H1 (cell line): Measurements from ENCODE around the gene IL2RA. TPM values are rescaled to one million over a fixed set of nuclear protein-coding genes. Genes with fewer than 3 reads are reported as not detected.

Experiments
- CTCF ChIA-PET: fragments of 300-600 bp; sonication (Branson Sonifier 250); formaldehyde crosslinking; loops from one replicate; lab custom pipeline; 2021; ENCODE audit not compliant: partially characterized antibody; lab: Charles Lee
- POLR2A ChIA-PET: fragments of 300-600 bp; sonication (Branson Sonifier 250); formaldehyde crosslinking; loops from one replicate; lab custom pipeline; 2021; ENCODE audit warnings: inconsistent platforms; ENCODE audit not compliant: partially characterized antibody; lab: Charles Lee
- DNase-seq, 2 experiments: peaks; one replicate each; pipeline versions ENCODE4 v3.0.0 to v3.0.0-alpha.2; 2010 to 2022; ENCODE audit warnings: low spot score in 2 of 2, low read depth in 1 of 2, mixed read lengths in 1 of 2
- FAIRE-seq: peaks from 2 replicates; lab custom pipeline; 2011; peaks lifted over from hg19 to GRCh38; lab: Jason Lieb, UNC
- H2AFZ ChIP-seq: 2 replicates; pipeline ENCODE4 v1.8.1; 2012; ENCODE audit warnings: low read length, inconsistent platforms
- H2AK5ac ChIP-seq: 2 replicates; pipeline ENCODE4 v1.6.1; 2013; ENCODE audit warnings: low read depth, low read length
- H2BK120ac ChIP-seq: replicated peaks from 2 replicates; pipeline ENCODE3; 2013; ENCODE audit warnings: low read depth, low read length, inconsistent platforms
- H2BK12ac ChIP-seq: 2 replicates; pipeline ENCODE4 v1.6.1; 2013; ENCODE audit warnings: low read depth, low read length
- H2BK15ac ChIP-seq: 2 replicates; pipeline ENCODE4 v1.6.1; 2013; ENCODE audit warnings: low read length
- H2BK20ac ChIP-seq: 2 replicates; pipeline ENCODE4 v1.6.1; 2013; ENCODE audit warnings: low read length
- H2BK5ac ChIP-seq: 2 replicates; pipeline ENCODE4 v1.6.1; 2013; ENCODE audit warnings: low read depth, low read length
- H3K14ac ChIP-seq: 2 replicates; pipeline ENCODE4 v1.6.1; 2013; ENCODE audit warnings: inconsistent platforms; ENCODE audit not compliant: insufficient read length
- H3K18ac ChIP-seq: 2 replicates; pipeline ENCODE4 v1.6.1; 2013; ENCODE audit warnings: low read length; ENCODE audit errors: extremely low read depth
- H3K23ac ChIP-seq: 2 replicates; pipeline ENCODE4 v1.6.1; 2013; ENCODE audit warnings: inconsistent platforms; ENCODE audit not compliant: insufficient read length
- H3K23me2 ChIP-seq: 2 replicates; pipeline ENCODE4 v1.6.1; 2013; ENCODE audit warnings: low read depth, low read length
- H3K27ac ChIP-seq: 2 replicates; pipeline ENCODE4 v1.6.1; 2011; ENCODE audit warnings: low read depth, low read length, inconsistent platforms
- H3K27me3 ChIP-seq, 4 experiments: replicated peaks in 1 of 4; 1 replicate in 1 of 4; 2 replicates in 3 of 4; pipeline versions ENCODE4 v1.6.1 to v1.8.1; 2011 to 2013; ENCODE audit warnings: low read length in 3 of 4, mild to moderate bottlenecking in 3 of 4, inconsistent platforms in 2 of 4, mixed read lengths in 2 of 4, moderate library complexity in 1 of 4; ENCODE audit not compliant: control insufficient read depth in 3 of 4, insufficient read depth in 3 of 4; ENCODE audit errors: extremely low read depth in 1 of 4
- H3K36me3 ChIP-seq, 4 experiments: 2 replicates each; pipeline versions ENCODE4 v1.6.1 to v1.8.1; 2011 to 2013; ENCODE audit warnings: mild to moderate bottlenecking in 4 of 4, low read length in 3 of 4, moderate library complexity in 2 of 4, control low read depth in 1 of 4, inconsistent platforms in 1 of 4; ENCODE audit not compliant: insufficient read depth in 4 of 4, control insufficient read depth in 2 of 4
- H3K4ac ChIP-seq: replicated peaks from 2 replicates; pipeline ENCODE3; 2013; ENCODE audit warnings: low read length, low read depth, mixed read lengths, inconsistent platforms; ENCODE audit not compliant: insufficient read length
- H3K4me1 ChIP-seq, 4 experiments: replicated peaks in 1 of 4; 1 replicate in 1 of 4; 2 replicates in 3 of 4; pipeline versions ENCODE4 v1.6.1 to v1.8.1; 2011 to 2013; ENCODE audit warnings: low read length in 3 of 4, inconsistent platforms in 2 of 4, mixed read lengths in 1 of 4; ENCODE audit not compliant: insufficient read depth in 4 of 4, control insufficient read depth in 3 of 4
- H3K4me2 ChIP-seq, 2 experiments: 2 replicates each; pipeline versions ENCODE4 v1.6.1 to v1.8.1; 2011 to 2013; ENCODE audit warnings: low read depth in 2 of 2, low read length in 2 of 2, control low read depth in 1 of 2, inconsistent platforms in 1 of 2, mild to moderate bottlenecking in 1 of 2; ENCODE audit not compliant: insufficient read depth in 1 of 2
- H3K4me3 ChIP-seq, 4 experiments: fragments of 200-600, 300-600 bp in 1 of 4; sonication (generic), shearing (Covaris generic), sonication (Bioruptor Twin) in 1 of 4; 2 replicates each; pipeline versions ENCODE4 v1.5.1 to v1.8.1; 2011 to 2016; ENCODE audit warnings: low read length in 4 of 4, low read depth in 3 of 4, control low read depth in 2 of 4, inconsistent platforms in 2 of 4, mild to moderate bottlenecking in 2 of 4, mixed read lengths in 1 of 4, moderate library complexity in 1 of 4; ENCODE audit not compliant: insufficient read depth in 2 of 4; ENCODE audit errors: extremely low read depth in 1 of 4
- H3K56ac ChIP-seq: replicated peaks from 2 replicates; pipeline ENCODE3; 2013; ENCODE audit warnings: low read depth, mild to moderate bottlenecking, mixed read lengths, low read length, inconsistent platforms; ENCODE audit not compliant: insufficient read length
- H3K79me1 ChIP-seq: 2 replicates; pipeline ENCODE4 v1.6.1; 2013; ENCODE audit warnings: low read depth, low read length, control low read depth
- H3K79me2 ChIP-seq, 2 experiments: 2 replicates each; pipeline versions ENCODE4 v1.6.1 to v1.8.1; 2012 to 2013; ENCODE audit warnings: low read length in 2 of 2, mild to moderate bottlenecking in 2 of 2, inconsistent platforms in 1 of 2; ENCODE audit not compliant: insufficient read depth in 2 of 2, control insufficient read depth in 1 of 2
- H3K9ac ChIP-seq, 4 experiments: replicated peaks in 1 of 4; 1 replicate in 1 of 4; 2 replicates in 3 of 4; pipeline versions ENCODE4 v1.6.1 to v1.8.1; 2011 to 2013; ENCODE audit warnings: low read depth in 3 of 4, low read length in 3 of 4, control low read depth in 2 of 4, mild to moderate bottlenecking in 2 of 4, moderate library complexity in 2 of 4, inconsistent platforms in 1 of 4; ENCODE audit errors: extremely low read depth in 1 of 4
- H3K9me3 ChIP-seq, 2 experiments: 2 replicates each; pipeline versions ENCODE4 v1.6.1 to v1.8.1; 2012 to 2013; ENCODE audit warnings: mild to moderate bottlenecking in 2 of 2, moderate library complexity in 2 of 2, control low read depth in 1 of 2, inconsistent platforms in 1 of 2, low read depth in 1 of 2, low read length in 1 of 2, mixed read lengths in 1 of 2; ENCODE audit not compliant: insufficient read depth in 2 of 2
- H4K20me1 ChIP-seq, 2 experiments: replicated peaks in 1 of 2; 2 replicates each; pipeline versions ENCODE3 to v1.8.1; 2011 to 2013; ENCODE audit warnings: inconsistent platforms in 2 of 2, low read length in 2 of 2, mild to moderate bottlenecking in 1 of 2; ENCODE audit not compliant: insufficient read depth in 2 of 2, control insufficient read depth in 1 of 2
- H4K5ac ChIP-seq: 2 replicates; pipeline ENCODE4 v1.6.1; 2013; ENCODE audit warnings: low read length, low read depth, mixed read lengths, inconsistent platforms; ENCODE audit not compliant: insufficient read length
- H4K8ac ChIP-seq: 2 replicates; pipeline ENCODE4 v1.8.0; 2013; ENCODE audit warnings: mild to moderate bottlenecking, moderate library complexity, low read length, inconsistent platforms; ENCODE audit not compliant: insufficient read depth; ENCODE audit errors: extremely low read depth
- H4K91ac ChIP-seq: replicated peaks from 2 replicates; pipeline ENCODE3; 2013; ENCODE audit warnings: low read length, mixed read lengths, inconsistent platforms; ENCODE audit not compliant: insufficient read length
- CHD1 ChIP-seq: IDR thresholded peaks from 2 replicates; pipeline ENCODE4 v1.6.1; 2012; ENCODE audit warnings: low read depth, low read length, improper control_type of control experiment
- EGR1 ChIP-seq: IDR thresholded peaks from 2 replicates; pipeline ENCODE4 v1.6.1; 2011; ENCODE audit warnings: low read depth, low read length, borderline replicate concordance
- EP300 ChIP-seq, 2 experiments: IDR thresholded peaks; 1 replicate in 1 of 2; 2 replicates in 1 of 2; pipeline ENCODE4 v1.6.1; 2011 to 2012; ENCODE audit warnings: low read depth in 2 of 2, low read length in 2 of 2, mild to moderate bottlenecking in 2 of 2, borderline replicate concordance in 1 of 2, inconsistent platforms in 1 of 2, moderate library complexity in 1 of 2
- EZH2 ChIP-seq: fragments of 200-600 bp; sonication (generic); IDR thresholded peaks from 2 replicates; pipeline ENCODE4 v1.7.1; 2012; ENCODE audit warnings: low read depth, mild to moderate bottlenecking, moderate library complexity, low read length, inconsistent platforms; ENCODE audit not compliant: severe bottlenecking
- HDAC6 ChIP-seq: IDR thresholded peaks from one replicate; pipeline ENCODE4 v1.7.1; 2012; ENCODE audit warnings: low read depth, mild to moderate bottlenecking, inconsistent platforms, low read length, moderate library complexity
- NRF1 ChIP-seq: IDR thresholded peaks from 2 replicates; pipeline ENCODE4 v1.6.1; 2011; ENCODE audit warnings: mild to moderate bottlenecking, low read depth, low read length, improper control_type of control experiment
- POLR2A ChIP-seq, 2 experiments: IDR thresholded peaks; 1 replicate in 1 of 2; 2 replicates in 1 of 2; pipeline ENCODE4 v1.6.1; 2011; ENCODE audit warnings: low read depth in 2 of 2, low read length in 2 of 2, mild to moderate bottlenecking in 2 of 2; ENCODE audit errors: control extremely low read depth in 1 of 2
- SP1 ChIP-seq: IDR thresholded peaks from 2 replicates; pipeline ENCODE4 v1.6.1; 2011; ENCODE audit warnings: low read depth, low read length
- WGBS, 2 experiments: shearing (Covaris generic) in 1 of 2; methylation state at CpG; one replicate each; pipeline versions ENCODE4 v1.1.6 to v1.1.7; 2013 to 2015; ENCODE audit warnings: low lambda C conversion rate in 2 of 2, mixed read lengths in 2 of 2, inconsistent platforms in 1 of 2, low coverage in 1 of 2, missing lambda C conversion rate in 1 of 2; ENCODE audit not compliant: insufficient replicate concordance in 2 of 2, insufficient coverage in 1 of 2, insufficient read length in 1 of 2; ENCODE audit errors: extremely low coverage in 1 of 2, missing lambda C conversion rate in 1 of 2; 5-methylcytosine and 5-hydroxymethylcytosine counted together
- polyA plus RNA-seq, 7 experiments: library from polyadenylated mRNA; depleted of rRNA in 3 of 7; stranded (reverse) in 5 of 7; unstranded in 2 of 7; fragments of >200 nt in 5 of 7; fragments of 200-250 nt in 2 of 7; gene quantifications; 1 replicate in 5 of 7; 2 replicates in 1 of 7; 4 replicates in 1 of 7; pipeline versions ENCODE4 v1.2.1 to v1.2.3, GENCODE V29; 2011 to 2013; ENCODE audit warnings: missing spikeins in 2 of 7, mixed read lengths in 2 of 7
- total RNA-seq: library from RNA; stranded (reverse); fragmentation: NEBNext Ultra II Directional; extraction: Animal tissue kit (Norgen Biotek cat#: 25700); gene quantifications from 2 replicates; pipeline ENCODE4 v1.2.1, GENCODE V29; 2021
- TF ChIP-seq, protein P1 (sequence below), 3 experiments: IDR thresholded peaks; 1 replicate in 2 of 3; 2 replicates in 1 of 3; pipeline versions ENCODE4 v1.5.1 to v1.6.1; 2011; ENCODE audit warnings: low read length in 3 of 3, mild to moderate bottlenecking in 3 of 3, inconsistent platforms in 2 of 3, low read depth in 1 of 3, moderate library complexity in 1 of 3; ENCODE audit not compliant: insufficient read depth in 1 of 3; ENCODE audit errors: control extremely low read depth in 1 of 3

The IL2RA gene
- total and polyA plus RNA-seq, 2 of the 8 experiments (the other 6 are each of a cell fraction or from before 2014, with no cell fraction given), result not detected

DNA sequence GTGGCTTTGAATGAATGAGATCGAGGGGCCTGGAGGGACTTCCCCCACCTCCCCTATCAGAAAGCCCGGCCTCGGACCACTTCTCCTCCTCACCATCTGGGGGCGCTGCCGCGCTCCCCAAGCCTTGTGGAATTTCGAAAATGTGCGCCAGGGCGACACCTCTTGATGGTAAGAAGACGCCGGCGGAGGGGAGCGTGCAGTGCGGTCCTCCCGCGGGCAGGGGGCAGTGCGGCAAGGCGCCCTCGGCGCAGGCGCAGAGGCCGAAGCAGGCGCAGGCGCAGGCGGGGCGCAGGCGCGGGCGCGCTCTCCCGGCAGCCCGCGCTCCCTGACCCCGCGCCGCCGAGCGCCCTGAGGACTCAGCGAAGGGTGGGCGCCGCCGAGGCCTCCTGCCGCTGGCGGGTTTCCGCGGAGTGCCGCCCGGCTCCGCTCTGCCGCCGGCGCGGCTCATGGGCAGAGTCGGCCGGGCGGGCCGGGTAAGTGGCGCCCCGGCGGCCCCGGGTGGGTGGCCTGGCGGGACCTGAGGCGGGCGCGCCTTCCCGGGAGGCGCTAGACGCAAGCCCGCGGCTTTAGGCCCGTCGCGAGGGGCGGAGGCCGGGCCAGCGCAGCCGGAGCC lies 26.7 kb upstream of the IL2RA start, which contains the start of gene RBM17:
Gene RBM17 (plus strand): TSS at position 314 of the 613 bp plus-strand sequence. CDS start 8,032 bp downstream, outside the sequence.
- H3K23me2 ChIP-seq, result peaks cover 6% of the 10 kb centered on the region; the same call in 1 of the 2 replicates
- no peaks in the 10 kb centered on the region for H3K36me3 ChIP-seq
- H3K27me3 ChIP-seq, result no peaks in the 10 kb centered on the region
- H2BK15ac ChIP-seq, result peak within 1 kb of the TSS; percentile 95; the same call in 1 of the 2 replicates
- H3K23ac ChIP-seq, result no peak within 1 kb of the TSS
- DNase-seq (peak; percentile 95 to 100), FAIRE-seq (peak; percentile 60)
- H3K4ac ChIP-seq, result no peak within 1 kb of the TSS
- peak within 1 kb of the TSS; percentile 81 to 98 (median 89) for H3K9ac ChIP-seq
- peaks cover 30 to 46% of the 10 kb centered on the region in 2 experiments for H3K79me2 ChIP-seq
- no peak within 1 kb of the TSS for H4K91ac ChIP-seq
- H3K4me3 ChIP-seq, result peak within 1 kb of the TSS; percentile 88 to 94 (median 92)
- H3K4me1 ChIP-seq, result peaks cover 0 to 12% (median 7%) of the 10 kb centered on the region in 4 experiments; a peak in 4 of 7 replicates
- H3K9me3 ChIP-seq, result no peaks in the 10 kb centered on the region
- no peak within 1 kb of the TSS for H2BK12ac ChIP-seq
- H3K56ac ChIP-seq, result no peak within 1 kb of the TSS
- H3K27ac ChIP-seq, result peak within 1 kb of the TSS; percentile 74; the same call in 1 of the 2 replicates
- H3K14ac ChIP-seq, result no peak within 1 kb of the TSS
- CTCF ChIA-PET, result interaction anchor here (1.6 to 3.9 kb wide), 3 partner anchors 62 to 303 kb away, joined by 5 to 19 read pairs (median 6); no protein-coding TSS in a partner anchor
- no peak within 1 kb of the TSS for H2BK120ac ChIP-seq
- H2BK20ac ChIP-seq, result no peak within 1 kb of the TSS
- peaks cover 10% of the 10 kb centered on the region in 2 experiments for H4K20me1 ChIP-seq
- no peak within 1 kb of the TSS; the same call in 1 of the 2 replicates for H2AFZ ChIP-seq
- no peak within 1 kb of the TSS for H4K5ac ChIP-seq
- POLR2A ChIA-PET, result interaction anchor here (0.9 to 3.5 kb wide), 4 partner anchors 9 to 114 kb away, joined by 3 to 12 read pairs (median 4); partner anchors contain the start of gene PFKFB3
- H3K4me2 ChIP-seq, result peak within 1 kb of the TSS; percentile 88 to 96
- H3K18ac ChIP-seq, result peak within 1 kb of the TSS; percentile 71
- 0 out of 2 replicates have a peak within 1 kb of the TSS, but pooled peaks have one; percentile 33 for H2AK5ac ChIP-seq
- peak within 1 kb of the TSS; percentile 81; the same call in 1 of the 2 replicates for H4K8ac ChIP-seq
- H2BK5ac ChIP-seq, result no peak within 1 kb of the TSS; the same call in 1 of the 2 replicates
- no peaks in the 10 kb centered on the region; the same call in 1 of the 2 replicates for H3K79me1 ChIP-seq
- WGBS, 2 experiments, result 1% methylated on average over 55 of the region's 77 CpGs; no CpG with 5 or more reads in 1 of the 2 experiments
- TF ChIP-seq CHD1, result no peak
- TF ChIP-seq NRF1, result peak; percentile 88
- no peak for TF ChIP-seq EZH2
- peak; percentile 70 for TF ChIP-seq EGR1
- TF ChIP-seq EP300 (IDR thresholded peaks at IDR 0.05; ENCODE audit: borderline replicate concordance in 1 of 2, low read depth in 2 of 2, low read length in 2 of 2), result 0 out of 3 replicates have a peak, but pooled peaks of 1 of the 2 experiments have one; percentile 80
- TF ChIP-seq HDAC6, result no peak
- TF ChIP-seq, protein P1, sequence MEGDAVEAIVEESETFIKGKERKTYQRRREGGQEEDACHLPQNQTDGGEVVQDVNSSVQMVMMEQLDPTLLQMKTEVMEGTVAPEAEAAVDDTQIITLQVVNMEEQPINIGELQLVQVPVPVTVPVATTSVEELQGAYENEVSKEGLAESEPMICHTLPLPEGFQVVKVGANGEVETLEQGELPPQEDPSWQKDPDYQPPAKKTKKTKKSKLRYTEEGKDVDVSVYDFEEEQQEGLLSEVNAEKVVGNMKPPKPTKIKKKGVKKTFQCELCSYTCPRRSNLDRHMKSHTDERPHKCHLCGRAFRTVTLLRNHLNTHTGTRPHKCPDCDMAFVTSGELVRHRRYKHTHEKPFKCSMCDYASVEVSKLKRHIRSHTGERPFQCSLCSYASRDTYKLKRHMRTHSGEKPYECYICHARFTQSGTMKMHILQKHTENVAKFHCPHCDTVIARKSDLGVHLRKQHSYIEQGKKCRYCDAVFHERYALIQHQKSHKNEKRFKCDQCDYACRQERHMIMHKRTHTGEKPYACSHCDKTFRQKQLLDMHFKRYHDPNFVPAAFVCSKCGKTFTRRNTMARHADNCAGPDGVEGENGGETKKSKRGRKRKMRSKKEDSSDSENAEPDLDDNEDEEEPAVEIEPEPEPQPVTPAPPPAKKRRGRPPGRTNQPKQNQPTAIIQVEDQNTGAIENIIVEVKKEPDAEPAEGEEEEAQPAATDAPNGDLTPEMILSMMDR (IDR thresholded peaks at IDR 0.05; ENCODE audit: control extremely low read depth in 1 of 3, insufficient read depth in 1 of 3, low read depth in 1 of 3, low read length in 3 of 3), result peak; percentile 100
- TF ChIP-seq POLR2A (IDR thresholded peaks at IDR 0.05; ENCODE audit: control extremely low read depth in 1 of 2, low read depth in 2 of 2, low read length in 2 of 2), result peak in 1 of 2 experiments; percentile 69; a peak in 2 of 3 replicates
- TF ChIP-seq SP1, result peak; percentile 51; the same call in 1 of the 2 replicates
